GM18861 (cell line): ENCODE measurements around the gene PLPPR2.
"Not testable (repeated sequence)": the region's sequence is repeated elsewhere in the genome, so short reads cannot be mapped to it uniquely, and the experiment has no call there.

Experiments
- ATAC-seq: cut with Tn5 transposase; IDR thresholded peaks from one replicate; pipeline ENCODE4 v1.9.1; 2021; ENCODE audit not compliant: unreplicated experiment

Gene PLPPR2

DNA sequence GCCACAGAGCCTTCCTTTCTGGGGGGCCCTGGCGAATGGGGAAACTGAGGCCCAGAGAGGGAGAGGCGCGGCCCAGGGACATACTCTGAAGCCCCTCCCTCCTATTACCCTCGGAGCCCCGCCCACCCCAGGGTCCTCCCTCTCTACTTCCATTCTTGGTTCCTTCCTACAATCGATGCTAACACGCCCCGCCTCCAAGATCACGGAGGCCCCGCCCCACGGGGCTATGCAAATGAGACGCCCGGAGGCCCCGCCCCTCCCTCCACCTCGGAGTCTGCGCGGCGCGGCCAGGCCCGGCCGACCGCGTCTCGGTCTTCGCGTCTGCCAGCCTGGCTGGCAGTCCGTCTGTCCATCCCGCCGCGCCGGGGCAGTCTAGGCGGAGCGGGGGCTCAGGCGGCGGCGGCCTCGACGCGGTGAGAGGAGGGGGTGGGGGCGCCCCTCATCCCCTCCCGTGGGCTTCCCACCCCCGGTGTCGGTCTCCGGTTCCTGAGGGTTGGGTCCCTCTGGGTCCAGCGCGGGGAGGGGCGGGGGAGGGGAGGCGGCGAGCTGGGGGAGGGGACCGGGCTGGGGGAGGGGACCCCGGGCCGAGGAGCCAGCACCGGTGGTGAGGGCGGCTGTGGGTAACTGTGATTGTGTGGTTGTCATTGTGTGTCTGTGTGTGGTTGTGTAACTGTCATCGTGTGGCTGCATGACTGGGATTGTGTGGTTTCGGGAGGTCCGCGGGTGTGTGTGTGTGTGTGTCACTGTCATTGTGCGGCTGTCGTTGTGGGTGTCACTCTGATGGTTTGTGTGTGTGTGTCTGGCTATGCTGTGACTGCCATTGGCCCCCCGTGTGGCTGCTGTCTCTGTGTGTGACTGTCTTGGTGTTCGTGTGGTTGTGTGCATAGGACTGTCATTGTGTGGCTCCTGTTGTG is at the start of gene PLPPR2:
TSS of gene PLPPR2 (plus strand) at position 273 of the 914 bp plus-strand sequence. CDS start 2,242 bp downstream, outside the sequence.
- no peak for ATAC-seq

DNA sequence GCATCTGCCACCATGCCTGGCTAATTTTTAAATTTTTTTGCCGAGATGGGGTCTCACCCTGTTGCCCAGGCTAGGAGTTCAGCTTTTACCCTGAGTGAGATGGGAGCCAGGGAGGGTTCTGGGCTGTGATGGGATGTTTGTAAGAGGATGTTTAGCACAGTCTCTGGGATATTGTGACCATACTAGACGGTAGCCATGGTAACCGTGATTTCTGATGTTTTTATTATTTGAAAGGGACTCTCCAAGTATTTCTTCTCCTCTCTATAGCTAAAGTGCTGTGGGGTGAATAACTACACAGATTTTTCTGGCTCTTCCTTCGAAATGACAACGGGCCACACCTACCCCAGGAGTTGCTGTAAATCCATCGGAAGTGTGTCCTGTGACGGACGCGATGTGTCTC is 48.9 kb upstream of the PLPPR2 start:
- no peak for ATAC-seq

DNA sequence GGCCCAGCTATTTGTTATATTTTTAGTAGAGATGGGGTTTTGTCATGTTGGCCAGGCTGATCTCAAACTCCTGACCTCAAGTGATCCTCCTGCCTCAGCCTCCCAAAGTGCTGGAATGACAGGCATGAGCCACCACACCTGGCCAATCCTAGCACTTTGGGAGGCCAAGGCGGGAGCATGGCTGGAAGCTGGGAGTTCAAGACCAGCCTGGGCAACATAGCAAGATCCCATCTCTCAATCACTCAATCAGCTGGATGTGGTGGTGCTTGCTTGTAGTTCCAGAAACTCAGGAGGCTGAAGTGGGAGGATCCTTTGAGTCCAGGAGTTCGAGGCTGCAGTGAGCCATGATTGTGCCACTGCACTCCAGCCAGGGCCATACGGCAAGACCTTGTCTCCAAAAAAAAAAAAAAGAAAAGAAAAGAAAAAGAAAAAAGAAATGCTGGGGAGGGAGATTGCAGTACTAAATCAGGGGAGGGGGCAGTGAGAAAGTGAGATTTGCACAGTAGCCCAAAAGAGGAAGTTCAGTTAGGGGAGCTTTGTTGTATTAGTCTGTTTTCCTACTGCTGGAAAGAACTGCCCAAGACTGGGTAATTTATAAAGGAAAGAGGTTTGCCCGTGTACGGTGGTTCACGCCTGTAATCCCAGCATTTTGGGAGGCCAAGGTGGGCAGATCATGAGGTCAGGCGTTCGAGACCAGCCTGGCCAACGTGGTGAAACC is 34.8 kb upstream of the PLPPR2 start:
- not testable (repeated sequence) for ATAC-seq

- ATAC-seq, result no peak
Observed at GRCh38 chr19:11321191-11322126, 33.8 kb upstream of the PLPPR2 start.

GRCh38 chr19:11322269-11323024 is 32.8 kb upstream of the PLPPR2 start:
- ATAC-seq, result no peak

DNA sequence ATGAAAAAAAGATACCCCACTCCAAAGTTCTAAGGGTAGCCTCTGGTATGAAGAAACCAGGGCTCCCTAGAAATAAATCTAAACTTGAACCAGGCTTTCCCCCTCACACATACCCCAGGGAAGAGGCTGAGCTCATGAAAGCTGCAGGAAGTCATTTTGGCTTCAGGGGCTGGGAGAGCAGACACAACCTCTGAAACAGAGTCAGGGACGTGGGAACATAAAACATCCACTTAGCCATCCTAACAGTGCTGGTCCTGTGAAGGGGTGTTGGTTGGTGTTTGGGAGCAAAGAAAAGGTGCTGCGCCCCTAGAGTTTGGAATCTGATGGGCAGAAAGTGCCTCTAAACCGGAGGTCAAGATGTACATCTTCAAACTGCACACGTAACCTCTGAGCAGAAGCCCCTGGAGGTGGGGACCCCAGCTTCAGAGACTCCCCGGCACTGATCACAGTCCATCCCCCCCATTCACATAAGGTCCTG is 31.6 kb upstream of the PLPPR2 start:
- no peak for ATAC-seq

DNA sequence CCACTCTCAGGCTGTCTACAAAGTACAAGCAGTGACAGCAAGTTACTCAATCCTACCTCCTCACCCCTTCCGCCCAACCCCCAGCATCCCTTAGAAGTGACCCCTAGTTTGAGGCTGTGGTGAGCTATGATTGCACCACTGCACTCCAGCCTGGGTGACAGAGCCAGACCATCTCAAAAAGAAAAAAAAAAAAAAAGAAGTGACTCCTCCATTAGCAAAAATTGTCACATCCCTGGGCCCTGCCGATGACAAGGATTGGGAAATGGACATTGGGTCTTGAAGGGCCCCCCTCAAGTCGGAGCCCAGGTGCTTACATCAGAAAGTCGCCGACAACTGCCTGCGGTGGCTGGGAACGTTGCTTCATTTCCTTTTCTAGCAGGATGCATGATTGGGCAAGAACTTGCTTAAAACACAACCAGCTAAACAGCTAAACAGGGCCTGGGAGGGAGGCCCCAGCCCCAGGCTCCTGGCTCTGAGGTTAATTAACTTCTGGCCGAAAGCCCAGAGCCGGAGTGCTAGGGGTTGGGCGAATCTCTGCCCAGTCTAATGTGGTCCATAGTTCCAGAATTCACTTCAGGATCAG is 31.1 kb upstream of the PLPPR2 start:
- ATAC-seq, result peak; percentile 63

DNA sequence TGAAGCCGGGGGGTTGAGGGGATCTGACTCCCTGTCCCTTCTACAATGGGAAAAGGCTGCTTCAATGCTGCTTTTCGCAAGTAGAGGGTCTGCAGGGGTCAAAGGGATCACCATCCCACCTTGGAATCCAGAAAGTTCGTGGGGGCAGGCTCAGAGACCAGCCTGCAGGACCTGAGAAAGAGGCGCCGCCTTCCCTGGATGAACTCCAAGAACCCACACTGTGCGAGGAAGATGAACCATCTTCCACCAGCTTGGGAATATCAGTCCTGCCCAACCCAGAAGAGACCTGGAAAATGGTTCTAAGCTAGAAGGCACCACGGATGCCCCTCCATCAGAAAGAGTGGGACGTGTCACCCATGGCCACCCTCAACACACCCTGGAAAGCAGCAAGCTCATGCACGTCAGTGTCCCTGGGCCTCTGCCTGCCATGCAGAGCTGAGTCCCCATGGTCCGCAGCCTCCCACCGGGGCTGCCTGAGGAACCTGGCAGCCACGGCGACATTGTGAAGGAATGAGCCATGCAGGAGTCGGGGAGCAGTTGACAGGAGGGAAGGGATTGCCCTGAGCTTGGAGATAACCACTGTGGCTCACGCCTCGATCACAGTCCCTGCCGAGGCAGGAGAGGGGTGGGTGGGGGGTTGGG is 30.4 kb upstream of the PLPPR2 start:
- no peak for ATAC-seq

DNA sequence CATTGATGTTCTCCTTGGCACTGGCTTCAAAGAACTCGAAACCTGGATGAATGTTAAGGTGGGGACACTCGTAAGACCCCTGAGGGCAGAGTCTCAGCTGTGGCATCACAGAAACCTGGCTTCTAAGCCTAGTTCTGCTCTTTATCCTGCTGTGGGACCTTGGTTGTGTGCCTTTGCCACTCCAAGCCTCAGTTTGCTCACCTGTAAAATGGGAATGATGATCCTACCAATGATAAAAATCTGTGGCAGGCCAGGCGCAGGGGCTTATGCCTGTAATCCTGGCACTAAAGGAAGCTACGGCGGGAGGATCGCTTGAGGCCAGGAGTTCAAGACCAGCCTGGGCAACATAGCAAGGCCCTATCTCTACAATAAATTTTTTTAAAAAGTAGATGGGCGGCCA is 29.7 kb upstream of the PLPPR2 start:
- no peak for ATAC-seq

- ATAC-seq, result no peak
Observed at GRCh38 chr19:11330127-11330526, 25.1 kb upstream of the PLPPR2 start.

DNA sequence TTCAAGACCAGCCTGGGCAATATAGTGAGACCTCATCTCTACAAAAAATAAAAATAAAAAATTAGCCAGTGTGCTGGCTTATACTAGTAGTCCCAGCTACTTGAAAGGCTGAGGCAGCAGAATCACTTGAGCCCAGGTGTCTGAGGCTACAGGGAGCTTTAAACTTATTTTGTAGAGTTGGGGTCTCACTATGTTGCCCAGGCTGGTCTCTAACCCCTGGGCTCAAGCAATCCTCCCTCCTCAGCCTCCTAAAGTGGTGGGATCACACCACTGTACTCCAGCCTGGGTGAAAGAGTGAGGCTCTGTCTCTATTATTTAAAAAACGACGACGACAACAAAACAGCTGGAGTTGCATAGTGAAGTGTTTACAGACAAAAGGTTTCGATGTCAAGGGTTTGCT is 23.7 kb upstream of the PLPPR2 start:
- ATAC-seq, result no peak

- ATAC-seq, result no peak
Observed at GRCh38 chr19:11332822-11333221, 22.4 kb upstream of the PLPPR2 start.

DNA sequence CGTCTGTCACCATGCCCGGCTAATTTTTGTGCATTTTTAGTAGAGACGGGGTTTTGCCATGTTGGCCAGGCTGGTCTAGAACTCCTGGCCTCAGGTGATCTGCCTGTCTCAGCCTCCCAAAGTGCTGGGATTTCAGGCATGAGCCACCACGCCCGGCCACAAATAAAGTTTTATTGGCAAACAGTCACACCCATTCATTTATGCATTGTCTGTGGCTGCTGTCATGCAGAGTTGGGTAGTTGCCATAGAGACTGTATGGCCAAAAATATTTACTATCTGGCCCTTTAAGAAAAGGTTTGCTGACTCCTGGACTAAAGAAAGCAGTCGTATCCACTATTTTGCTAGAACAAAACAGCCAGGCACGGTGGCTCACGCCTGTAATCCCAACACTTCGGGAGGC is 21.4 kb upstream of the PLPPR2 start:
- ATAC-seq, result not testable (repeated sequence)

DNA sequence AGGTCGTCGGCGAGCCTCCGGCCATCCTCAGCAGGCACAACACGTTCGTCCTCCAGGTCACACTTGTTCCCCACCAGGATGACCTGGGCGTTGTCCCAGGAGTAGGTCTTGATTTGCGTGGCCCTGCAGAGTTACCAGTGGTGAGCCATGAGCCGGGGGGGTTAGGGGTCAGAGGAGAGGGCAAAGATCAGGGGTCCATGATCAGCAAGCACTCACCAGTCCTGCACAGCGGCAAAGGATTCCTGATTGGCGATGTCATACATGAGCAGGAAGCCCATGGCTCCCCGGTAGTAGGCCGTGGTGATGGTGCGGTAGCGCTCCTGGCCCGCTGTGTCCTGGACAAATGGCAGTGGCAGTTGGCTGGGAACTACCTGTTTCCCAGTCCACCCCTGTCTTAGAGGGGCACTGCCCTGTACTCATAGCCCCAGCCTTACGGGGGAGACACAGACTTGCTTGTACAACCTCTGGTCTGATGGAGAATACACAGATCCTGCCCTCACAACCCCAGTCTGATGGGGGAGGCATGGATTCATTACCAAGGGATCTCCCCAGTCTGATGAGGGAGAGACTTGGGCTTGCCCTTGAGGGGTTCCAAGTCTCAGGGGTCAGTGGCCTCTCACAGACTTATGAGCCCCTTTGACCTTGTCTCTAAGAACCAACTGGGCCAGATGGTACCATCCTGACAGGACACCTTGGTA is 19.6 kb upstream of the PLPPR2 start:
- ATAC-seq, result no peak

DNA sequence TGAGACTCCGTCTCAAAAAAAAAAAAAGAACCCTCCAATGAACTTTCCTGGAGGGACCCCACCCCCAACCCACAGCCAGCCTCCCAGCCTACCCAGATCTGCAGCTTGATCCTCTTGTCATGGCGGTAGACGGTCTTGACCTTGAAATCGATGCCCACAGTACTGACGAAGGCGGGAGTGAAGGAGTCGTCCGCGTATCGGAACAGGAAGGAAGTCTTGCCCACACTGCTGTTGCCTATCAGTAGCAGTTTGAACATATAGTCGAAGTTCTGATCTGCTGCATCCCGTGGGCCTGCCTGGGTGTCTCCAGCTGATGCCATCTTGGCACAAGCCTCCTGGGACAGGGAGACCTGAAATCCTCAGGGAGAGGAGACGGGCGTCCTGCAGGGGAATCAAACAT is 18.2 kb upstream of the PLPPR2 start:
- no peak for ATAC-seq

GRCh38 chr19:11338121-11338520 is 17.1 kb upstream of the PLPPR2 start:
- no peak for ATAC-seq

DNA sequence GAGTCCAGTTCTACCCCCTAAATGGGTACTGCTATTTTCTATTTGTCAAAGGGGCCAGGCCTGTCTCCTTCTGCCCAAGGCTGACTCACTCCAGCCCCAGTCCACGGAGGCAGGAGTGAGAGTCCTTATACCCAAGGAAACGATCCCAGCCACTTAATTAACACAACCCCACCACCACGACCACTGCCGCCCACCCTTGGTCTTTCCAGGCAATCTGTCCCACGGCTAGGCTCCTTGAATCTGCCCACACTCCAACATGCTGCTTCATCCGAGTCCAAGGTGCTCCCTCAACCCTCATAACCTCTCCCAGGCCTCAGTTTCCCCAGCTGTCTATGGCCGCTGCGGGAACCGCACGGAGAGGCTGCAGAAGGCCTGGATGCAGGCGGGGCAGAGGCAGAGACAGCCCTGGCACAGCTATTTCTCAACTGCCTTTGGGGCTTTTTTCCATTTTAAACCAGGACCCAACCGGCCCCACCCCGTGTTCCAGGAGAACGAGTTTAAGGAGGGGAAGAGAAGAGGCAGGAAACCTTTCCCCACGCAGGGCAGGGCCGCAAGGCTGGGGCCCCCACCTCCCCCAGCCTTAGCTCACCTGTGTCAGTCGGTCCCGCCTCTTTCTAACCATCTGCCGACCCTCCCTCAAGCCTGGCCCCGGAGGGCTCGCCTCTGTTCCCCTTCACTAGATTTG is 16.5 kb upstream of the PLPPR2 start:
- no peak for ATAC-seq
